Measurements from ENCODE around the gene TCF4.

TCF4 gene

DNA sequence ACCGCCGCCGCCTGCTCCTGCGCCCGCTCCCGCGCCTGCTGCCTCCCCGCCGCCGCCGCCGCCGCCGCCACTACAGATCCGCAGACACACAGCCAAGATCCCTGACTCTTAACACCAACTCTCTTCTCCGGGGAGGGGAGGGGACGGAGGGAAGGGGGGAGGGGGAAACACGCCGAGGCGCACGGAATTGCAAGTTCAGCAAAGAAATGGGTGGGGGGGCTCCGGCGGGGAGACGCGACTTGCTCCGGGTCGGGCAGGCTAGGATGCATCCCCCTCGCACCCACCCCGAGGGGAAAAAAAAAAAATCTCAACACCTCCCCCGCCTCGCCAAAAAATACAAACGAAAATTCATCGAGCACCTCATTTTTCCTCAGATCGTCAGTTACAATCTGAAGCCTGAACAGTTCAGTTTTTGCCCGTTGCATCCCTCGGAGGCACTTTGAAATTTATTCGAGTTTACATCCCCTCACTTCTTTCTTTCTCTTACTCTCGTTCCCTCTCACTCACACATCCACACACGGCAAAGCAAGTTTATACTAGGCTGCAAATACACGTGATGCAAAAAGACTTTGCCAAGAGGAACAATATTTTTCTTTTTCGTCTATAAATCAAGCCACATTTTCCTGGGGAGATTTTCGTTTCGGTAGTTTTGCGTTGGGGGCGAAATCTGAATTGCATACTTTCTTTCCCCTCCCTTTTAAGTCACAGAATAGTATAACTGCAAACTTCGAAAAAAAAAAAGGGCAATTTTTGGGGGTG lies at the start of gene TCF4:
Gene TCF4 (minus strand): TSS at position 82 of the 759 bp plus-strand sequence. CDS start 1,076 bp downstream, outside the sequence.
- DNase-seq, result peak; percentile 65

DNA sequence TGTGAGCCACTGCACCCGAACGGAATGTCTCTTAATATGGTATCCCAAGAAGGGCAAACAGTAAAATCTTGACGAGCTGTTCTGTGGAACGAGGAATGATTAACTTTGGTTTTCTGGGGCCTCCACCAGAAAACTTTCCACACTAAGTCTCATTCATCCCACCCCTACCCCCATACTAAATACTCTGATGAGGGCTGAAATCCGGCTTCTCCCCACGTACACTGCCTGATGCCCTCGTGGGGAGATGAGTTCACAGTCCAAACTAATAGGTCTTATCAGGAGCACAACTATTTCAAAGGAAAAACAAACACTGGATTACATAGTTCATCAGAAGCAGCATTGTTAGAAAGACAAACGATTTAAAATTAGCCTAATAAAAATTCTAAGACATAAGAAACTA lies 49.2 kb upstream of the TCF4 start:
- DNase-seq, result no peak

DNA sequence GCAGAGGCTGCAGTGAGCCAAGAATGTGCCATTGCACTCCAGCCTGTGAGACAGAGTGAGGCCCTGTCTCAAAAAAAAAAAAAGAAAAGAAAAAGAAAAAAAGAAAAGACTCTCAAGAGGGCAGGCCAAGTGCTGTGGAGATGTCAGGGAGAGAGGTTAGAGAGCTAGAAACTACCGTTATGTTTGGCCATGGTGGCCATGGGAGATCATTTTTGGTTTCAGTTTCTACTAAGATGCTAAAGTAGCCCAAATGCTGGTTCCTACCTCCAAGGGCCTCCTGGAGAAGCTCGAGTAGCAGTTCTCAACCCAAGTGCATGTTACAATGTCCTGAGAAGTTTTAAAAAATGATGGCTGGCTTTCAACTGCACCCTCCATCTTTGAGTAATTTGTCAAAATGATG lies 47.4 kb upstream of the TCF4 start:
- DNase-seq, result no peak

DNA sequence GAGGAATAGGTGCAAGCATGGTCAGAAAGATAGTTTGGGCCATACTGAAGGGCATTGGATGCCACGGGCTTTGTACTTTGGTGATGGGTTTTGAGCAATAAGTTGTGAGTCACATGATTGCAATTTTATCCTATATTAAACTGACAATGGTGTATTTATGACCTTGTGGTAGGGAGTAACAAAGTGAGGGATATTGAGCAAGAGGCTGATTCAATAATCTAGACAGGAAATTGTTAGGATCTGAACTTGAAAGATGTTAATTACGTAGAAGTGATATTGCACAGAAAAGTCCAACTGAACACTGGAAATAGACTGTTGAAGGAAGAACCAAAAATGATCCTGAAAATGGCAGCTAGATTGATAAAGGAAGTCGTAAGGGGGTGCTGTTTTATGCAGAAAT lies 46.6 kb upstream of the TCF4 start:
- peak; percentile 84 for DNase-seq

DNA sequence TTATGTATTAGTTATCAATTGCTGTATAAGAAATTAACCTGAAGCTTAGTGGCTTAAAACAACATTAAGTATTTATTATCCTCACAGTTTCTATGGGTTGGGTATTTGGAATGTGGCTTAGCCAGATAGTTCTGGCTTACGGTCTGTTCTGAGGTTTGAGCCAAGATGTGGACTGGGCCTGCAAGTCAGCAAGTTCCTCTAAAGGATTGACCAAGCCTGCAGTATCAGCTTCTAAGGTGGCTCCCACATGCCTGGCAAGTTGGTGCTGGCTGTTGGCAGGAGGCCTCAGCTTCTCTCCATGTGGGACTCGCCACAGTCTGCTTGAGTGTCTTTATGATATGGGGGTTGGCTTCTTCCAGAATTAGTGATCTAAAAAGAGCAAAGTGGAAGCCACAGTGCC lies 45.0 kb upstream of the TCF4 start:
- DNase-seq, result no peak

DNA sequence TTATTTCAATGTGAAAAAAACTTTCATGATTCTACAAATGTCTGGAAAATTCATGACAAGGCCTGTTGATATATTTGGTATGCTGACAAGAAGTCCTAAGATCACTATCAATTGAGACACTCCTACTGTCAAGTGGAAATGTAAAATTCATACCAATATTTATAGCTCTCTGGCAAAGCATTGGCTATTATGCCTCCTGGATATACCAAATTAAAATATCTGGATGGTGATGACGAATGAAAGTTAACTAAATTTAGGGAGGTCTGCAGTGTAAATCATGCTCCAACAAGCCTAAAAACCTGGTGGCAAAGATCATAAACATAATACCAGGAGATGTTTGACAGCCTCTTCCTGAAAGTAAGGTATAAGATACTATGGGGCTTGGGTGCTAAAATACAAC lies 41.1 kb upstream of the TCF4 start:
- DNase-seq, result no peak

DNA sequence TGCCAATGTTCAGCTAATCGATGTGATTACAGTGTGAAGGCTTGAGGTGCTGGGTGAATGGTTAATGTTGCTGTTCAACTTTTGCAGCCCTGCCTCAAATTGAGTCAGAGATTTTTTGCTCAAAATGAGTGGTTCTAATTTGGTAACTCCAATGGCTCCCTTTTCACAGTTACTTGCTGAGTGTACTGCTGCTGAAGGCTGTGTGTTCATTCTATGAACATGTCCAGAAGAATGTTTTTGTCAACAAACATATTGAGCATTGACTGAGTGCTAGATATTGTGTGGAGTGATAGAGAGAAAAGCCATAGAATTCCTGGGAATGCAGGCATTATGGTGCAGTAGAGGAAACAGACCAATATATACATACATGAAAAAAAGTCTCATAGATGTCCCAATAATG lies 39.0 kb upstream of the TCF4 start:
- DNase-seq, result no peak

DNA sequence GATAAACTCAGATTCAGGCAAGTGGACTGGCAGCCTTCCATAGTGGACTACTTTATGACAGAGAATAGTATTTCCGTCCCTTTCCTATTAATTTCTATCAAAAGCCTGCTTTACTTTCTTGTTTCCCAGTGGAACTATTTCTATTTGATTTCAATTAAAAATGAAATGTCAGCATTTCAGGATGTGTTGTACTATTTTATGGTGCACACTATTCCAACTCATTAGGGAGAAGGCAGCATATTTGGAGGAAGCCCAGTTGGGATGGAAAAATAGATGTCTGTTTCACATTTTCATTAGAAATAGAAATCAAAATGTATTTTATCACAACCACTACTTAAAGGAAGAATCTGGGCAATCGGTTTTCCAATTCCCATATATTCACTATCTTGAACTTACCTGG lies 37.9 kb upstream of the TCF4 start:
- no peak for DNase-seq

DNA sequence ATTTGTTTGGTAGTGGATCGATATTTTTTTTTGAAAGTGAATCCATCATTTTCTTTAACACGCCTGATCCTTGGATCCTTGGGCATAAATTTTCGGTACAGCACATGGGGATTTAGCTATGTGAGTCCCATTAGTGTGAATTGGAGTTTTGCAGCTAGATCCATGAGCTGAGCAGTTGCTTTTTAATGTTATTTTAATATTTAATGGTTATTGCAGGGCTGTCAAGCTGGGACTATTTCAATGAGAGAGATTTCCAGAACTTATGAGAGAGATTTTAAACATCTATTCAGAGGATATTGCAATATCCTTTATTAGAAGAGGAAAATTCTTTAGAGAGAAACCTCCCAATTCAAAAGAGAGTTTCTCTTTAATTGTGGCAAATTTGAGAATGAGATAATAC lies 35.6 kb upstream of the TCF4 start:
- no peak for DNase-seq

DNA sequence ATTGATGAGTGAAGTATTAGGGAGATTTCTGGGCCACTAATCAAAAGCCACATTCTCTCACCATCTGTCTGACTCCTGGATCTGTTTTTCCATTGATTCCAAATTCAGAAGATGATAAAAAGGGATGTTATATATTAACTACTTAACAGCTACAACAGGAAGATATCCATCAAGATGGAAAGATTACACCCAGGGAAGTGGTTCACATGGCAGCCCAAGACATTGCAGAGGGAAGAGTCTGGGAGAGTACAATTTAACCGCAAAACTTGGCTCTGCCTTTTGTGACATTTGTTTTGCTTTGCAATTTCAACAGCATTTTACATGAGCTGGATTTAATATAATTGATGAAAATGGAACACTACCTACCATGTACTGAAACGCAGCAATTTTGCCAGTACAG lies 22.5 kb upstream of the TCF4 start:
- no peak for DNase-seq

DNA sequence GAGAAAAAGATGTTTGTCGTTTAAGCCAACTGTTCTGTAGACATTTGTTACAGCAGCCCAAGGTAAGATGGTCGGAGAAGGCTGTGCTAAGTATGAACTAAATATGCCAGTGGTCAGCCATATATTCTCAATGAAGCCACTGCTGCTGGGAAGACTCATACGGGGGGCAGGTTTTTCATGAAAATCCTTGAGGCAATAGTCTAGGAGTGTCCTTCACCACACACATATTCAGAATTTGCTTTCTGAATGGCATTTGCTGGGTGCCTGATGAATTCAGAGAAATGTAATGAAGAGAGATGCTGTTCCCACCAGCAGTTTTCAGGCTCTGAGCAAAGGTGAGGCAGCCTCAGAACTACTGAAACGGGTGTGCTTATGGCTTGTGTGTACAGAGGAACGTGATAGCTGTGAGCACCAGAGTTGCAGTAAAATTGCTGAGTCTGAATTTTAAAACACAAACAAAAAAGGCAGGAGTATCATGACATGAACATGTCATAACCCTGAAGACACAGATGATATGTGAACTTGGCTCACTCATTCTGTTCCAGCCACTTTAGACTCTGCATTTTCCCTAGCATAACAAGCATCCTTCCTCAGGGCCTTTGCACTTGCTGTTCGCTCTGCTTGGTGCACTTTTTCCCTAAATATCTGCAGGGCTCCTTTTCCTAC lies 21.3 kb upstream of the TCF4 start:
- DNase-seq, result no peak

DNA sequence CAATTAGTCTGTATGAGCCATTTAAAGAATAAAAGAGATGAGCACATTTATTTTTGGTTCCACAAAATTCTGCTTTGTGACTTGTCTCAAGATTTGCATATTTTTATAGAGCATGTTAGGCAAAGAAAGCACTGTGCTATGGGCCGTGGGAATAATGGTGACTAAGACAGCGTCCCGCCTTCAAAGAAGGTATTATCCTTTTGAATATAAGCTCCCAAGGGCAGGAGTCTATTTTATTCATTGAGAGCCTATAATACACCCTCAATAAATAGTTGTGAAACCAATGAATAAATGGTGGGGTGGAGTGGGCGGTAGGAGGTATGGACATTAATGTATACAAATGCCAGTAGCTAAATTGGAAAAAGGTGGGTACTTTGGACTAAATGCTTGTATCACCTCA lies 20.5 kb upstream of the TCF4 start:
- DNase-seq, result no peak

DNA sequence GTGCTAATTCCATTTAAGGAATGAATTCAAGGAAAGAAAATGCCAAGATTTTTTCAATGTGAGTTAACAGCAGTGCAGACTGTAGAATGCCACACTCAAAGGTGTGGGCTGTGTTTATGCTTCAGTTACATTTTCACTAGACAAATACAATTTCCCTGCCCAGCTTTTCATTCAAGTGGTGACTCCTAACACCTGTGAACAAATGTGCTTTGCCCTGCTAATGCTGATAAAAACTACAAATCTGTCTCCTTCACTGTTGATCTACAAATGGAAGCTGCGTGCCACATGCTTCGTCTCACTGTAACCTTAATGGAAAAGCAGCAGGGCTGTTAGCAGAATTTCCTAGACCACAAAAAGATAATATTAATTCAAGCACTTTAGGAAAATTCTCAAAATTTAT lies 19.8 kb upstream of the TCF4 start:
- no peak for DNase-seq

DNA sequence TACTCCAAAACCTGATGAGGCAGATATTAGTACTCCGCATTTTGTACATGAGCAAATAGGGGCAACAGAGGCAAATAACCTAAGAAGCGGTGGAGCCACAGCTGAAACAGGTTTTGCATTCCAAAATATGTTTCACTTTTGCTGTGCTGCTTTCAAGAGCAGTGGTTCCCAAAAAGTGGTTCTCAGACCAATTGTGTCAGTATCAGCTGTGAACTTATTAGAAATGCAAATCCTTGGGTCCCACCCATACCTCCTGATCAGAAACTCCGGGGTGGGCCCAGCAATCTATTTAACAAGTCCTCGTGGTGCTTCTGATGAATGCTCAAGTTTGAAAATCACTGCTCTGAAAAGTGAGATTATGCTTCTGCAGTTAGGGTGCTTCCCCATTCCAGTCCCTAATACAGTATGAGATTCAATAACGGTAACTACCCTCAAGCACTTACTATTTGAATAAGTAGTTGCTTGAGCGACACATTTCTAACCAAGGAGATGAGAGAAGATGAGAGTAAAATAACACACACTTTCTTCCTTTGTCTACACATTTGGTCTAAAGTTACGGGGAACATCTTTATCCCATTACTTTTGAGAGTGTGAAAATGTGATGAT lies 17.8 kb upstream of the TCF4 start:
- DNase-seq, result no peak

DNA sequence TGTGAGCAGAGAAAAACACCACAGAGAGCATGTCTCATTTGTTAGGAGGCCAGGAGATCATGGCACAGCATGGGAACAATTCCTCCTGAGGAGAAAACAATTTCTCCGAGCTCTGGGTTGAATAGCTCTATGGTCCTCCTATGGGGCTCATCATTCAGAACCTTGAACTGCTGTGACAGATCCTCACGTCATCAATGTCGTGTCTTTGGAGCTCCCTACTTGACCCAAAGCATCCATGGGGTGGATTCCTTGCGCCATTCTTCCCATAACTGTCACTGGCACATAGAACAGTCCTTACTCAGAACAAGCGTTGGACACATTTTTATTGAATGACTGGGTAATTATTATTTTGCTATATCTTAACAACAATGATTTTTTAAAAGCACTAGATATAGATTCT lies 15.8 kb upstream of the TCF4 start:
- no peak for DNase-seq

DNA sequence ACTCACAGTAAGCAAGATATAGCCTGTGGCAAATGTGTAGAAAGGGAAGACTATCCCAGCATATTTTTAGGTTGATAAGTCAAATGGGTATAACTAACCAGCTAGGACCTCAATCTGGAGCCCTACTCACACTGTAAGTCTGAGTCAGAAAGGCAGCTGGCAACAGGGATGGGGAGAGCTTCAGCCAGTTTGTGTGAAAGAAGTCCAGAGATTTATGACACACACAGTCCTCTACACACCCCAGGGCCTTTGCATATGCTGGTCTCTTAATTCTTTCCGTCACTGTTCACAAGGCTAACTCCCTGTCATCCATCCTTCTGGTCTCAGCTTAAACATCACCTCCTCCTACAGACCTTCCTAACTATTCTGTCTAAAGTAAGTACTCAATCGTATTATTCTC lies 5.9 kb upstream of the TCF4 start:
- peak; percentile 21 for DNase-seq

DNA sequence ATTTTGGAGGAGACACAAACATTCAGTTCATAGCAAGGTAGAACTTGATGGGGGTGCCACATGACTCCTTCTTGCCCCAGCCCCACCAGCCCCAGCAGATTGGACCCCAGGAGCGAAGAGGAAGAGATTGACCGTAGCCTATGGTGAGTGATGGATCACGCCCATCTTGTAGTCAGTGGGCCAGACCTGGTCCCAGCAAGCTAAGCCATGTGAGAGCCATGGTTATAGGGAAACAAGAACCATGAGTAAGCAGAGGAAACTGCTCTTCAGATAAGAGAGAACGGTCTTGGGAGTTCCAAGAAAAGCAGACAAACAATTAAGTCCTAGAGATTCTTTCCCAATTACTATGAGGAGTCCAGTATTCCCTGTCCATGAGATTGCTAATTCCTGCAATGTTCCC lies 4.6 kb upstream of the TCF4 start:
- DNase-seq, result no peak

DNA sequence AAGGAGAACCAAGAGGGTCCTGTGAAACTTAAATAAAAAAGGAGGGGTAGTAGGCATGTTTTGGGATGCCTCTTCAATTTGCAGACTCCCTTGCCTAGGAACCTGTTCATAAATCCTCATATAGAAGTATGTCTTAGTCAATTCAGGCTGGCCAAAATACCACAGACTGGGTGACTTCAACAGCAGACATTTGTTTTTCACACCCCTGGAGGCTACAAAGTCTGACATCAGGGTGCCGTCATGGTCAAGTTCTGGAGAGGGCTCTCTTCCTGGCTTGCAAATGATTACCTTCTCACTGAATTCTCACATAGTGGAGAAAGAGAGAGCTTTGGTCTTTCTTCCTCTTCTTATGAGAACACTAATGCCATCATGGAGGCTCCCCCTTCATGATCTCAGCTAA lies 4.1 kb upstream of the TCF4 start:
- peak; percentile 51 for DNase-seq

DNA sequence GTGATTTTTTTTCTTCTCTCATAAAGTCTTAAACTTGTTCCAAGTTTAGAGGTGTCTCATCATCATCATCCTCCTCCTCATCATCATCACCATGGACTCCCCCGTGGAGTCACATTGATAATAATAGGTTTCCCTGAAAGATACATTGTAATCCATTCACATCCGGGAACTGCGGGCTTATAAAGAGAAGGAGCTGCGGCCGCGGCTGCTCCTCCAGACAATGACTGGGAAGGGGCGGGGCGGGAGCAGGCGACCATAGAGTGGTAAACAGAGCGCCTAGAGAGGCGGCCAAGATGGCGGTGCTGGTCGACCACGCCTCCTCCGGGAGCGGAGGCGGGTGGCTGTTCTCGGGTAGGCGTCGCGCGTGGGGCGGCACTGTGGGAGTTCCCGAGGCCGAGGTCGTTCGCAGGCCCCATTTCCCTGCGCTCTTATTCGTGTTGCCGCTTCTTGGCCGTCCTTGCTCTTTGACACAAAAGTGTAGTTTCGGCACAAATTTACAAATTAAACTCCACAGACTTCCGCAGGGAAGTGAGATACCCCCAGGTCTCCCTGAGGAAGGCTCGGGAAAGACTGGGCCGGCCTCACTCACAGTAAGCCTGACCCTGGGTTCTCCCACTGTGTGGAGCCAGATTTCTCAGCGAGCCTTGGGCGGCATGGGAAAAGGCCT lies 1.8 kb upstream of the TCF4 start:
- peak; percentile 95 for DNase-seq

DNA sequence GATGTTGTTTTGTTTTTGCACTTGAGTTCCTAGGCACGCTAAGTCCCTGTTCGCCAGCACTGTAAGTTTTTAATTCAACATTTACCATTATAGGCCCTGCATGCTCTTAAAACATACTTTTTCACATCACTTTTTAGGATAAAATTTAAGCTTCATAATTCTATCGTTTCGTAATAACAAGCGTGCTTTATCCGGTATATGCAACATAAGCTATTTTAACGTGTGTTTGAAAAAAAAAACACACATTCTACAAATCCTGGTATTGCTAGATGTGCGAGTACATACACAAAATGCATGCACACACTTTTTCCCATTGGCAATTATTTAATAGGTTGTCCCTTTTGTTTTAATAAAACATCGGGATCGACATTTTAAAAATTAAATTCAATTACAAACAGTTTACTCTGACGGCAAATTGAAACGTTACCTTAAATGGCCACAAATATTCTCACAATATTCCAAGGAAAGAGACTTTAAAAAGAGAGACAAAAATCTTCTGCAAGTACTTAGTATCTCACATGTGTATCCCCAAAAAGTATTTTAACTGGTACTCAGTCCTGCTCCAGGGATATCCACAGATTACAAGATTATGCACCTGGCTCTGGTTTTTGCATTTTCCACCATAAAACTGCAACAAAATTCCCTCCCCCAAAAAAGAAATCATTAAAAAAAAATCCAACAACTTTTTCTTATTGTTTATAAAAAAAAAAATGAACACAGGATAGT lies 1.0 kb upstream of the TCF4 start:
- DNase-seq, result peak; percentile 31

DNA sequence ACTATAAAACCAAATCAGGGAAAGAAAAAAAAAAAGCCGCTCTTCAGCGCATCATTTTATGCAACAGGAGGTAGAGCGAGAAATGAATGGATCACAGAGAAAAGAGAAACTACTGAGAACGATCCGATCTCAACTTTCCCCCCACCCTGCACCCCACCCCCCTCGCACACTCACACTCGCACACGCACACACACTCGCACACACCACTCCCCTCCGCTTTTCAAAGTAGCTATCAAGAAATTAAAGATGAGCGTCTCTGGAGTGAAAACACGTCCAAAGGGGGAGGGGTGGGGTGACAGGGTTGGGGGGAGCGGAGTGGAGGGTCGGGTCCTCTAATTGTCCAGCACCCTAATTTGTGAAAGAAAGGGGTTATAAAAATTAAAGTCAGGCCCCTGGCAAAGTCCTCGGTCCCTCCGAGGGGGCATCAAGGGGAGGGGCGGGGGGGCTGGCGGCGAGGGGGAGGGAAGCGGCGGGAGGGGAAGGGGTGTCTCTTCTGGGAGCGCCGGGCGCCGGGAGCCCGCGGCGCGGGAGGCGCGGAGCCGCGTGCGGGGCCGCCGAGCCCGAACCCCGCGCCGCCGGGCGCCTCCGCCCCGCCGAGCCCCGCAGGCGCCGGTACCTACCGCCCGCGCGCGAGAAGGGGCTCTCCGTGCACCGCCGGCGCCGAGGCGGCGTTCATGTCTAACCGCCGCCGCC lies 428 bp downstream of the TCF4 start:
- peak; percentile 45 for DNase-seq

DNA sequence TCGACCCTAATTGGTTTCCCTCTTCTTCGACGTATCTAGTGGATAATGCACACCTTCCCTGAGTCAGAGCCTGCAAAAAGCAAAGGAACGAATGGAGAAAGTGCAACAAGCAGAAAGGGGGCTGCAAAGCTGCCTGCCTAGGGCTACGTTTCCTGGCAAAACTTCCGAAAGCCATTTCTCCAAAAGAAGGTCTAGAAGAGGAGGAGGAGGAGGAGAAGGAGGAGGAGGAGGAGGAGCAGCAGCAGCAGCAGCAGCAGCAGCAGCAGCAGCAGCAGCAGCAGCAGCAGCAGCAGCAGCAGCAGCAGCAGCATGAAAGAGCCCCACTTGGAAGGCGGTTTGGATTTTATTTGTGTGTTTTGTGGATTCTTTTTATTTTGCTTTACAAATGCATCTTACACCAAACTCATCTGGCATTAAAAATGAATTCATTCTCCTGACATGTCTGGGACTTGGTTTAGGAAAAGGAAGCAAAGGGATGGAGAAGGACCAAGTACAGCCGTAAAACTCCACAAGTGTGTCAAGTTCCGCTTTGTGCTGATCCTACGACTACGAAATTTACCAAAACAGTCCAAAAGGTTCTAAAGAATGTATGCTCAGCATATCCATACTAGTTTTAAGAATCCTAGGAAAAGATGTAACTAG lies 2.0 kb downstream of the TCF4 start:
- peak; percentile 41 for DNase-seq

Measured in EL (cell line).